IPS-18a (cell line): ENCODE measurements around the gene ZC3H7A.
A peak's percentile ranks its signal among the peaks of the same experiment; 100 is the strongest.

Source experiments
- H3K27ac ChIP-seq: one replicate; pipeline ENCODE4 v1.5.1; 2013; ENCODE audit warnings: low read length
- H3K27me3 ChIP-seq: one replicate; pipeline ENCODE4 v1.6.1; 2013; ENCODE audit warnings: mild to moderate bottlenecking, low read length; ENCODE audit not compliant: control insufficient read depth, insufficient read depth
- H3K36me3 ChIP-seq: one replicate; pipeline ENCODE4 v1.6.1; 2013; ENCODE audit warnings: low read depth, low read length; ENCODE audit not compliant: control insufficient read depth
- H3K4me1 ChIP-seq: one replicate; pipeline ENCODE4 v1.6.1; 2013; ENCODE audit warnings: low read depth, low read length; ENCODE audit not compliant: control insufficient read depth
- H3K4me3 ChIP-seq: one replicate; pipeline ENCODE4 v1.5.1; 2013; ENCODE audit warnings: low read length
- H3K9ac ChIP-seq: one replicate; pipeline ENCODE4 v1.6.1; 2013; ENCODE audit warnings: mild to moderate bottlenecking, low read length, moderate library complexity
- H3K9me3 ChIP-seq: one replicate; pipeline ENCODE4 v1.6.1; 2013; ENCODE audit warnings: low read depth, low read length; ENCODE audit not compliant: control insufficient read depth

ZC3H7A gene

DNA sequence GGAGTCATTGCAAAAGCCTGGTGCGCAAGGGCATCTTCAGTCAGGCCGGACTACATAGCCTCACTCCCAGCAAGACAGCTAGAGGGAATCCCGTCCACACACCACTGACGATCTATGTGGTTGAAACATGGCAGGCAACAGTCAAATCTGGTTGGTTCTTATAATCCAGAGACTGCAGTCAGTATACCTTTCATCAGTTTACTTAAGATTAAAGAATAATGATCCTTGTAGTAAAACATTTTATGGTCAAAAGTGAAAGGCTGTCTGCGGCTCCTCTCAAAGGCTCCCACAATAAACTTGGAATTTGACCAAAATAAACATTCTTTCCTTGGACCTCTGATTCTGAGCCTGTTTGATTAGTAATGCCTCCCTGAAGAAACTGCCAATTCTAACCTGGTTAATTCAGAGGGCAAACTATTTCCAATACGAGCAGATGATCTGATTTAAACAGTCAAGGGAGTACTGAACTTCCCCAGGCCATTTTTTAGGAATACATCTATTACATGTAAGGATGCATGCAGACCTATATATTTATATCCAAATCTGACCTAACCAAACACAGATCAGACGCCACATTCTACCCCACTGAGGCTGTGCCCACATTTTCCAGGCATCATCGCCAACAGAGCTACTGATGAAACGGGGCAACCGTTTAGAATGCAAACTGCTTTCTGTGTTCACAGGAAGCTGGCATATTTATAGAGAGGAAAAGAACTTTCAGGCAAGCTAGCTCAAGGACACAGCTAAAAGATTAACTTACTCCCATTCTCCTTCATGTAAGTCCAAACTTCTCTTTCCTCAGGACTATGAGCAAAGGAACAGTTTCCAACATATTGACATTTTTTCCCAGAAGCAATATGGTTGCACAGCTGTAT lies 39.1 kb downstream of the ZC3H7A start:
- Histone ChIP-seq H3K36me3 (peaks cover 69% of the 10 kb centered on the region), H3K4me1 (no peaks in the 10 kb centered on the region), H3K9me3 (no peaks in the 10 kb centered on the region), H3K9ac (no peak overlapping the region), H3K27me3 (no peaks in the 10 kb centered on the region), H3K27ac (no peak overlapping the region), H3K4me3 (no peak overlapping the region)

- H3K9me3 ChIP-seq, result no peaks in the 10 kb centered on the region
- H3K9ac ChIP-seq, result no peak overlapping the region
- H3K4me3 ChIP-seq, result no peak overlapping the region
- no peaks in the 10 kb centered on the region for H3K4me1 ChIP-seq
- H3K27ac ChIP-seq, result no peak overlapping the region
- H3K27me3 ChIP-seq, result no peaks in the 10 kb centered on the region
- H3K36me3 ChIP-seq, result peaks cover 65% of the 10 kb centered on the region
Measured at GRCh38 chr16:11756248-11756647, 40.8 kb downstream of the ZC3H7A start.

- Histone ChIP-seq H3K27me3 (no peaks in the 10 kb centered on the region), H3K4me1 (no peaks in the 10 kb centered on the region), H3K9ac (no peak overlapping the region), H3K4me3 (no peak overlapping the region), H3K27ac (no peak overlapping the region), H3K36me3 (peaks cover 65% of the 10 kb centered on the region), H3K9me3 (no peaks in the 10 kb centered on the region)
Measured at GRCh38 chr16:11755022-11755760, 41.9 kb downstream of the ZC3H7A start.

DNA sequence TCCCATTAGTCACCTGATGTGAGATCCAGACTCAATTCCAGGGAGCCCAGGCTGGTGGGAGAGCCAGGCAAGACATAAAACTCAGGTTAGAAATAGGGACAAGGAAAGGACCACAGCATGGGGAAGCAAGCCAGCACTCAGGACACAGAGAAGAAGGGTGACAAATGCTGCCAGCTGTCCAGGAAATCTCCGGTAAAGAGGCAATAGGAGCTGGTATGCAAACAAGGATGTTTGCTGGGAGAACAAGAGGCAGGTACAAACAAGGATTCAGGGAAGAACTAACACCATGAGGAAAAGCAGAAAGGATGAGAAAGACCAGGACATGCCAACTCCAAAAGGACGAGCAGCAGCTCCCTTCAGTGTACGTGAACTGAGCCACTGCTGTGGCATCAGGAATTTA lies 44.2 kb downstream of the ZC3H7A start:
- Histone ChIP-seq H3K9me3 (no peaks in the 10 kb centered on the region), H3K27ac (no peak overlapping the region), H3K4me1 (no peaks in the 10 kb centered on the region), H3K36me3 (peaks cover 55% of the 10 kb centered on the region), H3K4me3 (no peak overlapping the region), H3K9ac (no peak overlapping the region), H3K27me3 (no peaks in the 10 kb centered on the region)

- Histone ChIP-seq H3K36me3 (peaks cover 33% of the 10 kb centered on the region), H3K4me1 (no peaks in the 10 kb centered on the region), H3K27ac (no peak overlapping the region), H3K9me3 (no peaks in the 10 kb centered on the region), H3K9ac (no peak overlapping the region), H3K4me3 (no peak overlapping the region), H3K27me3 (no peaks in the 10 kb centered on the region)
Measured at GRCh38 chr16:11750056-11750455, 47.0 kb downstream of the ZC3H7A start.

DNA sequence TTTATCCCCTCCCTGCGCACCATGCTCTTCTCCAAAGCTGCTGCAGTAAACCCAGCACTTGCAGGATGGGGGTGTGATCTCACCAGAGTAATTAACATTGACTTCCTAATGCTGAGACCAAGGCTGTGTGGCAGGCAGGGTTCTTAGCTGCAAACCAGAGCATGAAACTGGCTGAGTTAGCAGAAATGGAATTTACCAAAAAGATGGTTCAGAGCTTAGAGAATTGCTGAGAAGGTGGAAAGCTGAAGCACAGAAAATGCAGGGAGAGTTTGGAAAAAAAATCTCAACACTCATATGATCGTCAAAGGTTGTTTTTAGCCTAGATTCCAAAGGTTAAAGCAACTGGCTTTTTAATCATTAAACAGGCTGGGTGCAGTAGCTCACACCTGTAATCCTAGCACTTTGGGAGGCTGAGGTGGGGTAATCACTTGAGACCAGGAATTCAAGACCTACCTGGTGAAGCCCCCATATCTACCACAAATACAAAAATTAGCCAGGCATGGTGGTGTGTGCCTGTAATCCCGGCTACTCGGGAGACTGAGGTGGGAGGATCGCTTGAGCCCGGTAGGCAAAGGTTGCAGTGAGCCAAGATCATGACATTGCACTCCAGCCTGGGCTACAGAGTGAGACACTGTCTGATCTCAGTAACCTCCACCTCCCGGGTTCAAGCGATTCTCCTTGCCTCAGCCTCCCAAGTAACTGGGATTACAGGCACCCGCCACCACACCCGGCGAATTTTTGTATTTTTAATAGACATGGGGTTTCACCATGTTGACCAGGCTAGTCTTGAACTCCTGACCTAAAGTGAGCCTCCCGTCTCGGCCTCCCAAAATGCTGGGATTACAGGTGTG lies 48.4 kb downstream of the ZC3H7A start:
- Histone ChIP-seq H3K4me1 (no peaks in the 10 kb centered on the region), H3K4me3 (no peak overlapping the region)

DNA sequence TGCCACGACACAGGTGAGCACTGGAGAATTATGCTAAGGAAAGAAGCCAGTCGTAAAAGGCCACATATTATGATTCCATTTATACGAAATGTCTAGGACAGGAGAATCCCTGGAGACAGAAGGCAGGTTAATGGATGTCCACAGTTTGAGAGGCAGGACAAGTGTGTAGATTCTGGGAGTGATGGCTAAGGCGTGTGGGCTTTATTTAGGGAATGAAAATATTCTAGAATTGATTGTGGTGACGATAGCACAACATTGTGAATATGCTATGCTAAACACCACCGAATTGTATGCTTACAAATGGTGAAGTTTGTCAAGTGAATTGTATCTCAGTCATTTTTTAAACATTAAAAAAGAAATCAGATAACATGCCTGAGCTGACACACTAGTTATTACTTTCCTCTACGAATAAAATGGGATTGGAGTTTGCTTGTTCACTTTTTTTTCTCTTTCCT lies 49.1 kb downstream of the ZC3H7A start:
- H3K4me1 ChIP-seq, result no peaks in the 10 kb centered on the region
- H3K36me3 ChIP-seq, result peaks cover 27% of the 10 kb centered on the region
- no peaks in the 10 kb centered on the region for H3K27me3 ChIP-seq
- H3K9ac ChIP-seq, result no peak overlapping the region
- no peak overlapping the region for H3K4me3 ChIP-seq
- H3K9me3 ChIP-seq, result no peaks in the 10 kb centered on the region
- no peak overlapping the region for H3K27ac ChIP-seq

More for the DNA sequence above, 48.4 kb downstream of the ZC3H7A start:
- Histone ChIP-seq H3K9me3 (no peaks in the 10 kb centered on the region), H3K36me3 (peaks cover 31% of the 10 kb centered on the region), H3K27me3 (no peaks in the 10 kb centered on the region), H3K27ac (no peak overlapping the region), H3K9ac (no peak overlapping the region)

DNA sequence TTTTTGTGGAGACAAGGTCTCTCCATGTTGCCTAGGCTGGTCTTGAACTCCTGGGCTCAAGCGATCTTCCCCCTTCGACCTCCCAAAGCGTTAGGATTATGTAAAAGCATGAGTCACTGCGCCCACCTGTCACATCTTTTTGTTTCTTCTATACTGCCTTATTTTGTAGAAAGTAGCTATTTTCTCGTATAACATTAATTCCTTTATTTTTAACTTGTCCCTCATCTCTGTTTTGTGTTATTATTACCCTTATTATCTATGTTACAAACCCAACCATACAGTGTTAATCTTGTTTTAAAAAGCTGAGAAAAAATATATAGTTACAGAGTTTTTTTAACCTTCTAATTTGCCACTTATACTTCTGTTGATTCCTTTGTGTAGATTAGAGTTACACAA lies 53.0 kb downstream of the ZC3H7A start:
- no peaks in the 10 kb centered on the region for H3K36me3 ChIP-seq
- no peak overlapping the region for H3K4me3 ChIP-seq
- H3K27ac ChIP-seq, result no peak overlapping the region
- H3K4me1 ChIP-seq, result no peaks in the 10 kb centered on the region
- H3K9ac ChIP-seq, result no peak overlapping the region
- H3K27me3 ChIP-seq, result no peaks in the 10 kb centered on the region
- no peaks in the 10 kb centered on the region for H3K9me3 ChIP-seq

GRCh38 chr16:11743308-11744074 lies 53.6 kb downstream of the ZC3H7A start:
- H3K9me3 ChIP-seq, result no peaks in the 10 kb centered on the region
- no peaks in the 10 kb centered on the region for H3K4me1 ChIP-seq
- no peaks in the 10 kb centered on the region for H3K27me3 ChIP-seq
- H3K9ac ChIP-seq, result peak overlapping the region; percentile 55
- H3K4me3 ChIP-seq, result peak overlapping the region; percentile 81
- no peak overlapping the region for H3K27ac ChIP-seq
- no peaks in the 10 kb centered on the region for H3K36me3 ChIP-seq

DNA sequence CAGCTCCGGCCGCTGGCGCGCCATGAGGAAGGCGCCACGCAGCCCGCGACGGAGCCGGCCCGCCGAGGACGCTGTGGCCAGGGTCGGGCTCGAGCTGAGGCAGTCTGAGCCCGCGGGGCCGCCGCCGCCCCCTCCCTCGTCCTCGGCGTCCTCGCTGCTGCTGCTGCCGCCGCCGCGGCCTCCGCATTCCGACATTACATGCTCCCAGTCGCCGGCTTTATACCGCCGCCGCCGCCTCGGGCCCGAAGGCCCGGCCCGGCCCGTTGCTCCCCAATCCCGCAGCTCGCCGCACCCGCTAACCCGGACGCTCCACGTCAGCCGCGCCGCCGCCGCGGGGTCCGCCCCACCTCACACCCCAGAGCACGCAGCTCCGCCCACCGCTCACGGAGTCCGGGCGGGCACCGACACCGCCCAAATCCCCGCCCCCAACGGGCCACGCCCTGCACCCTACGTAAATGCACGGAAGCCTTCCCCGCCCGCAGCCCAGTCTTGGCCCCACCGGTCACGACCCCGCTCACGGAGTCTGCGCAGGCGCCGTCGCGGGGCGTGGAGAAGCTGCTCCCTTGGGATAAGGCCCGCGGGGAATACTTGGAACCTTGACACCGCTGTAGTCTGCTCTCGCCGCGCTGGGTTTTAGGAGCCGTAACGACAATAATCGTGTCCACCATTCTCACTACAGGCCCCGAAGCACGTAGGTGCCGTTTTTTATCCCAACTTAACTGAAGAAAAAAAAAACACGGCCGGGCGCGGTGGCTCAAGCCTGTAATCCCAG lies 54.3 kb downstream of the ZC3H7A start, which contains the start of gene TXNDC11:
Gene TXNDC11, minus strand, starts transcription at position 322 of the 772 bp plus-strand sequence. Its CDS starts 127 bp downstream, at position 195.
- Histone ChIP-seq H3K9ac (peak within 1 kb of the TSS; percentile 60), H3K27ac (no peak within 1 kb of the TSS), H3K36me3 (no peaks in the 10 kb centered on the region), H3K27me3 (no peaks in the 10 kb centered on the region), H3K4me3 (peak within 1 kb of the TSS; percentile 81), H3K9me3 (no peaks in the 10 kb centered on the region), H3K4me1 (no peaks in the 10 kb centered on the region)
